HTR-8/SVneo (cell line): Measurements from ENCODE around the gene TSPAN9.

Experiments
- DNase-seq: peaks from one replicate; pipeline ENCODE4 v3.0.0; 2011; ENCODE audit warnings: low spot score, mixed read lengths; ENCODE audit not compliant: insufficient read length
- FAIRE-seq: peaks from 2 replicates; lab custom pipeline; 2011; peaks lifted over from hg19 to GRCh38; lab: Jason Lieb, UNC

Gene TSPAN9

GRCh38 chr12:3199551-3200031, 122.4 kb downstream of the TSPAN9 start:
- DNase-seq = no peak
- FAIRE-seq = no peak

- FAIRE-seq (peak; percentile 82), DNase-seq (peak; percentile 84)
These were observed 122.9 kb downstream of the TSPAN9 start for GRCh38 chr12:3200032-3200617.

- FAIRE-seq (peak; percentile 74), DNase-seq (peak; percentile 57)
These were observed 123.6 kb downstream of the TSPAN9 start for GRCh38 chr12:3200814-3201233.

GRCh38 chr12:3201339-3202051, 124.3 kb downstream of the TSPAN9 start:
- FAIRE-seq (peak; percentile 46), DNase-seq (no peak)

- FAIRE-seq (peak; percentile 63), DNase-seq (no peak)
These were observed 124.9 kb downstream of the TSPAN9 start for GRCh38 chr12:3202096-3202495.

- DNase-seq (peak; percentile 88), FAIRE-seq (peak; percentile 97)
These were observed 125.7 kb downstream of the TSPAN9 start for GRCh38 chr12:3202734-3203446.

GRCh38 chr12:3203713-3204112, 126.5 kb downstream of the TSPAN9 start:
- DNase-seq (no peak), FAIRE-seq (peak; percentile 49)

- FAIRE-seq (peak; percentile 36), DNase-seq (no peak)
These were observed 127.0 kb downstream of the TSPAN9 start for GRCh38 chr12:3204143-3204542.

- no peak for FAIRE-seq
- no peak for DNase-seq
These were observed 127.8 kb downstream of the TSPAN9 start for GRCh38 chr12:3204730-3205531.

- DNase-seq (no peak), FAIRE-seq (peak; percentile 60)
These were observed 128.8 kb downstream of the TSPAN9 start for GRCh38 chr12:3205742-3206519.

GRCh38 chr12:3206536-3207072, 129.4 kb downstream of the TSPAN9 start:
- no peak for FAIRE-seq

GRCh38 chr12:3207175-3207574, 130.0 kb downstream of the TSPAN9 start:
- DNase-seq (no peak), FAIRE-seq (no peak)

More at GRCh38 chr12:3206536-3207072, 129.4 kb downstream of the TSPAN9 start:
- DNase-seq = no peak

- FAIRE-seq (peak; percentile 58), DNase-seq (no peak)
These were observed 130.7 kb downstream of the TSPAN9 start for GRCh38 chr12:3207858-3208257.

GRCh38 chr12:3213188-3213587, 136.0 kb downstream of the TSPAN9 start:
- FAIRE-seq = no peak

GRCh38 chr12:3213768-3214167, 136.6 kb downstream of the TSPAN9 start:
- FAIRE-seq = no peak

More at GRCh38 chr12:3213188-3213587, 136.0 kb downstream of the TSPAN9 start:
- no peak for DNase-seq

GRCh38 chr12:3214526-3215365, 137.6 kb downstream of the TSPAN9 start:
- FAIRE-seq = no peak
- no peak for DNase-seq

More at GRCh38 chr12:3213768-3214167, 136.6 kb downstream of the TSPAN9 start:
- no peak for DNase-seq

GRCh38 chr12:3215410-3215975, 138.3 kb downstream of the TSPAN9 start:
- peak; percentile 62 for FAIRE-seq

GRCh38 chr12:3216097-3216496, 138.9 kb downstream of the TSPAN9 start:
- FAIRE-seq (no peak), DNase-seq (no peak)

More at GRCh38 chr12:3215410-3215975, 138.3 kb downstream of the TSPAN9 start:
- DNase-seq = no peak
